ENCODE measurements around the gene TBX3. TPM values are rescaled to one million over a fixed set of nuclear protein-coding genes. Genes with fewer than 3 reads are reported as not detected.

TBX3 gene
- polyA plus RNA-seq, 1 donor from 2014 or later = not detected

- H3K27me3 ChIP-seq (ENCODE audit: insufficient read depth, low read depth, low read length) = peaks cover 100% of the 10 kb centered on the region
- H4K20me1 ChIP-seq (ENCODE audit: insufficient read depth) = no peaks in the 10 kb centered on the region
- peaks cover 3% of the 10 kb centered on the region for H3F3A ChIP-seq (ENCODE audit: insufficient read depth, low read length, poor library complexity, severe bottlenecking)
- peaks cover 13% of the 10 kb centered on the region for H3K9me3 ChIP-seq (ENCODE audit: low read length)
- H3K4me2 ChIP-seq (ENCODE audit: low read length) = peak overlapping the region; percentile 10
- H3K79me2 ChIP-seq (replicated peaks; ENCODE audit: insufficient read depth, low read length) = no peaks in the 10 kb centered on the region
- H3K9ac ChIP-seq (ENCODE audit: low read length) = no peak overlapping the region
- no peaks in the 10 kb centered on the region for H3K36me3 ChIP-seq (ENCODE audit: insufficient read depth, low read length)
- no peaks in the 10 kb centered on the region for H3K9me2 ChIP-seq (ENCODE audit: insufficient read depth, low read length)
- H3K27ac ChIP-seq (ENCODE audit: low read length) = no peak overlapping the region
- no peak for TF ChIP-seq MXI1 (conservative IDR thresholded peaks at IDR 0.05; ENCODE audit: poor library complexity, severe bottlenecking)
- TF ChIP-seq CTCF (IDR thresholded peaks at IDR 0.05; ENCODE audit: poor library complexity, severe bottlenecking) = no peak
- no peak for TF ChIP-seq POLR2AphosphoS5 (IDR thresholded peaks at IDR 0.05)
- no peak for TF ChIP-seq TAF1 (IDR thresholded peaks at IDR 0.05; ENCODE audit: low read depth)
- TF ChIP-seq EZH2 (IDR thresholded peaks at IDR 0.05; ENCODE audit: borderline replicate concordance, insufficient read depth, low read length, poor library complexity, severe bottlenecking) = no peak
- TF ChIP-seq SMC3 (conservative IDR thresholded peaks at IDR 0.05; ENCODE audit: poor library complexity) = no peak
- no peak for TF ChIP-seq REST (IDR thresholded peaks at IDR 0.05; ENCODE audit: borderline replicate concordance)
- TF ChIP-seq RAD21 (conservative IDR thresholded peaks at IDR 0.05) = no peak
- TF ChIP-seq EP300 (conservative IDR thresholded peaks at IDR 0.05; ENCODE audit: poor library complexity, severe bottlenecking) = no peak
- no peak overlapping the region for H2AFZ ChIP-seq (ENCODE audit: low read depth, low read length)
- peak overlapping the region; percentile 71 for H3K4me3 ChIP-seq (ENCODE audit: low read length)
Measured at GRCh38 chr12:114683709-114684097, 272 bp downstream of the TBX3 start.

GRCh38 chr12:114682785-114683708, 928 bp downstream of the TBX3 start:
- no peak overlapping the region for H3K27ac ChIP-seq (ENCODE audit: low read length)
- H3F3A ChIP-seq (ENCODE audit: insufficient read depth, low read length, poor library complexity, severe bottlenecking) = peaks cover 3% of the 10 kb centered on the region
- no peak overlapping the region for H2AFZ ChIP-seq (ENCODE audit: low read depth, low read length)
- TF ChIP-seq EZH2 (IDR thresholded peaks at IDR 0.05; ENCODE audit: borderline replicate concordance, insufficient read depth, low read length, poor library complexity, severe bottlenecking) (no peak), TAF1 (IDR thresholded peaks at IDR 0.05; ENCODE audit: low read depth) (no peak), EP300 (conservative IDR thresholded peaks at IDR 0.05; ENCODE audit: poor library complexity, severe bottlenecking) (no peak), POLR2AphosphoS5 (IDR thresholded peaks at IDR 0.05) (peak; percentile 29), CTCF (IDR thresholded peaks at IDR 0.05; ENCODE audit: poor library complexity, severe bottlenecking) (no peak), MXI1 (conservative IDR thresholded peaks at IDR 0.05; ENCODE audit: poor library complexity, severe bottlenecking) (no peak)
- no peak overlapping the region for H3K4me2 ChIP-seq (ENCODE audit: low read length)
- peak overlapping the region; percentile 71 for H3K4me3 ChIP-seq (ENCODE audit: low read length)
- H4K20me1 ChIP-seq (ENCODE audit: insufficient read depth) = no peaks in the 10 kb centered on the region
- H3K79me2 ChIP-seq (replicated peaks; ENCODE audit: insufficient read depth, low read length) = no peaks in the 10 kb centered on the region
- peaks cover 13% of the 10 kb centered on the region for H3K9me3 ChIP-seq (ENCODE audit: low read length)
- H3K27me3 ChIP-seq (ENCODE audit: insufficient read depth, low read depth, low read length) = peaks cover 100% of the 10 kb centered on the region
- H3K9ac ChIP-seq (ENCODE audit: low read length) = no peak overlapping the region
- no peaks in the 10 kb centered on the region for H3K9me2 ChIP-seq (ENCODE audit: insufficient read depth, low read length)
- no peaks in the 10 kb centered on the region for H3K36me3 ChIP-seq (ENCODE audit: insufficient read depth, low read length)
